Measurements from ENCODE around the gene ZNF579.
"Not testable (repeated sequence)": the region's sequence is repeated elsewhere in the genome, so short reads cannot be mapped to it uniquely, and the experiment has no call there.

Gene ZNF579

GRCh38 chr19:55581145-55581822, 636 bp upstream of the ZNF579 start:
- in situ Hi-C loops (cut with HindIII; ENCODE audit: low pct_ligation_motif_present, low pct_unique_long_range_greater_than_20kb, low sequenced_read_pairs), result no loop called here
- DNase-seq, result peak; percentile 54

- DNase-seq, result peak; percentile 35
- in situ Hi-C loops (cut with HindIII; ENCODE audit: low pct_ligation_motif_present, low pct_unique_long_range_greater_than_20kb, low sequenced_read_pairs), result no loop called here
These were observed 654 bp downstream of the ZNF579 start for GRCh38 chr19:55579766-55580621.

GRCh38 chr19:55578761-55579747, 1.6 kb downstream of the ZNF579 start:
- in situ Hi-C loops (cut with HindIII; ENCODE audit: low pct_ligation_motif_present, low pct_unique_long_range_greater_than_20kb, low sequenced_read_pairs), result no loop called here
- DNase-seq, result no peak

GRCh38 chr19:55578031-55578760, 2.5 kb downstream of the ZNF579 start:
- in situ Hi-C loops (cut with HindIII; ENCODE audit: low pct_ligation_motif_present, low pct_unique_long_range_greater_than_20kb, low sequenced_read_pairs), result no loop called here
- DNase-seq, result no peak

- in situ Hi-C loops (cut with HindIII; ENCODE audit: low pct_ligation_motif_present, low pct_unique_long_range_greater_than_20kb, low sequenced_read_pairs), result no loop called here
- DNase-seq, result no peak
These were observed 3.9 kb downstream of the ZNF579 start for GRCh38 chr19:55576746-55577145.

GRCh38 chr19:55573929-55574328, 6.7 kb downstream of the ZNF579 start:
- DNase-seq; in situ Hi-C loops (cut with HindIII; ENCODE audit: low pct_ligation_motif_present, low pct_unique_long_range_greater_than_20kb, low sequenced_read_pairs): not testable (repeated sequence)

GRCh38 chr19:55569477-55569876, 11.2 kb downstream of the ZNF579 start:
- DNase-seq; in situ Hi-C loops (cut with HindIII; ENCODE audit: low pct_ligation_motif_present, low pct_unique_long_range_greater_than_20kb, low sequenced_read_pairs): not testable (repeated sequence)

- in situ Hi-C loops (cut with HindIII; ENCODE audit: low pct_ligation_motif_present, low pct_unique_long_range_greater_than_20kb, low sequenced_read_pairs), result no loop called here
- DNase-seq, result no peak
These were observed 12.8 kb downstream of the ZNF579 start for GRCh38 chr19:55567708-55568328.

GRCh38 chr19:55566823-55567222, 13.8 kb downstream of the ZNF579 start:
- no peak for DNase-seq
- in situ Hi-C loops (cut with HindIII; ENCODE audit: low pct_ligation_motif_present, low pct_unique_long_range_greater_than_20kb, low sequenced_read_pairs), result no loop called here

- no peak for DNase-seq
These were observed 17.4 kb downstream of the ZNF579 start for GRCh38 chr19:55563261-55563690.

GRCh38 chr19:55559684-55560083, 21.0 kb downstream of the ZNF579 start:
- no peak for DNase-seq
- in situ Hi-C loops (cut with HindIII; ENCODE audit: low pct_ligation_motif_present, low pct_unique_long_range_greater_than_20kb, low sequenced_read_pairs), result no loop called here

More at GRCh38 chr19:55563261-55563690, 17.4 kb downstream of the ZNF579 start:
- in situ Hi-C loops (cut with HindIII; ENCODE audit: low pct_ligation_motif_present, low pct_unique_long_range_greater_than_20kb, low sequenced_read_pairs), result no loop called here

GRCh38 chr19:55554741-55555152, 25.9 kb downstream of the ZNF579 start:
- in situ Hi-C loops (cut with HindIII; ENCODE audit: low pct_ligation_motif_present, low pct_unique_long_range_greater_than_20kb, low sequenced_read_pairs), result no loop called here
- no peak for DNase-seq

- no peak for DNase-seq
- in situ Hi-C loops (cut with HindIII; ENCODE audit: low pct_ligation_motif_present, low pct_unique_long_range_greater_than_20kb, low sequenced_read_pairs), result no loop called here
These were observed 26.3 kb downstream of the ZNF579 start for GRCh38 chr19:55554302-55554701.

- no peak for DNase-seq
- in situ Hi-C loops (cut with HindIII; ENCODE audit: low pct_ligation_motif_present, low pct_unique_long_range_greater_than_20kb, low sequenced_read_pairs), result no loop called here
These were observed 27.1 kb downstream of the ZNF579 start for GRCh38 chr19:55553217-55554182.

- in situ Hi-C loops (cut with HindIII; ENCODE audit: low pct_ligation_motif_present, low pct_unique_long_range_greater_than_20kb, low sequenced_read_pairs), result no loop called here
- DNase-seq, result no peak
These were observed 28.0 kb downstream of the ZNF579 start for GRCh38 chr19:55552620-55553019.

GRCh38 chr19:55552206-55552605, 28.4 kb downstream of the ZNF579 start:
- in situ Hi-C loops (cut with HindIII; ENCODE audit: low pct_ligation_motif_present, low pct_unique_long_range_greater_than_20kb, low sequenced_read_pairs), result no loop called here
- no peak for DNase-seq

- in situ Hi-C loops (cut with HindIII; ENCODE audit: low pct_ligation_motif_present, low pct_unique_long_range_greater_than_20kb, low sequenced_read_pairs), result no loop called here
- peak; percentile 39 for DNase-seq
These were observed 30.4 kb downstream of the ZNF579 start for GRCh38 chr19:55550321-55550650.

Data from ACHN (cell line).